ENCODE results near the gene AEBP1.

DNA sequence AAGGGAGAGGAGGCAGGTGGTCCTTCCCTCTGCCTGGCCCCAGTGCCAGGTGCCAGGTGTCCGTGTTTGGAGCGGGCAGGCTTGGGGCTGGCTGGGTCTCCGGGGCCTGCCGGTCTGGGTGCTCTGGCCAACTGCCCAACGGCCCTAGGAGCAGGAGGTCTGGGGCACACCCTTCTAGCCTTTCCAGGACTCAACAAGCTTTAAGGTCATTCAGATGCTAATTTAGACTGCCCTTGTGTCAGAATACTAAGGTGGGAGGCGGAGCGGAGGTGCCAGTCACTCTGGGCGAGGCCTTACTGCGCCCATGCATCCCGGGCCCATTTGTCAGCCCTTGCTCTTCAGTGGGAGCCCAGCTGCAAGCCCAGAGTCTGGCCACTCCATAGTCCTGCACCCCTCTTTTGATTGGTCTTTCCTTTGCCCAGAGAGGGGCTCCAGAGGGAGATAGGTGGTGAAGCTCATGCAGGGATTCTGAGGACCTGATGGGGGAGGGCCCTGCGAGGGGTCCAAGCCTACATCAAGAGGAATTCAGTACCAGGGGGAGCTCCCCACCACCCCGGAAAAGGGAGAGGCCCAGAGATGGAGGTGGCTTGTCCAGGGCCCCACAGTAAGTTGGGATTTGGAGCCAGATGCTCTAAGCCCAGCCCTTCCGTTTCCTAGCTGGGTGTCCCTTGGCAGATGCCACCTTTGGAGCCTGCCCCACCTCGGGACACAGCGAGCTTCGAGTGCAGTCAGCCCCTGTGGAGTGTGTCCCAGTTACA lies 40.1 kb upstream of the AEBP1 start:
- TF ChIP-seq POLR2A (IDR thresholded peaks at IDR 0.05) = no peak
- TF ChIP-seq, protein P1, sequence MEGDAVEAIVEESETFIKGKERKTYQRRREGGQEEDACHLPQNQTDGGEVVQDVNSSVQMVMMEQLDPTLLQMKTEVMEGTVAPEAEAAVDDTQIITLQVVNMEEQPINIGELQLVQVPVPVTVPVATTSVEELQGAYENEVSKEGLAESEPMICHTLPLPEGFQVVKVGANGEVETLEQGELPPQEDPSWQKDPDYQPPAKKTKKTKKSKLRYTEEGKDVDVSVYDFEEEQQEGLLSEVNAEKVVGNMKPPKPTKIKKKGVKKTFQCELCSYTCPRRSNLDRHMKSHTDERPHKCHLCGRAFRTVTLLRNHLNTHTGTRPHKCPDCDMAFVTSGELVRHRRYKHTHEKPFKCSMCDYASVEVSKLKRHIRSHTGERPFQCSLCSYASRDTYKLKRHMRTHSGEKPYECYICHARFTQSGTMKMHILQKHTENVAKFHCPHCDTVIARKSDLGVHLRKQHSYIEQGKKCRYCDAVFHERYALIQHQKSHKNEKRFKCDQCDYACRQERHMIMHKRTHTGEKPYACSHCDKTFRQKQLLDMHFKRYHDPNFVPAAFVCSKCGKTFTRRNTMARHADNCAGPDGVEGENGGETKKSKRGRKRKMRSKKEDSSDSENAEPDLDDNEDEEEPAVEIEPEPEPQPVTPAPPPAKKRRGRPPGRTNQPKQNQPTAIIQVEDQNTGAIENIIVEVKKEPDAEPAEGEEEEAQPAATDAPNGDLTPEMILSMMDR (IDR thresholded peaks at IDR 0.05) = no peak
